CD4-positive, alpha-beta T cell treated with Interleukin-1 beta for 1 hour (primary cell): ENCODE results near the gene TELO2.
"Not testable (repeated sequence)": the region's sequence is repeated elsewhere in the genome, so short reads cannot be mapped to it uniquely, and the experiment has no call there.

Source experiments
- DNase-seq, 2 donors: peaks; one replicate each; pipeline ENCODE4 v3.0.0-alpha.2; 2020 to 2022

The TELO2 gene

GRCh38 chr16:1458336-1458976, 34.7 kb upstream of the TELO2 start:
- DNase-seq: peak in 1 of 2 donors; percentile 47

- DNase-seq: peak in 1 of 2 donors; percentile 80
Measured at GRCh38 chr16:1458977-1459341, 34.2 kb upstream of the TELO2 start.

GRCh38 chr16:1459967-1460366, 33.2 kb upstream of the TELO2 start:
- no peak for DNase-seq

- no peak for DNase-seq
Measured at GRCh38 chr16:1460602-1461138, 32.5 kb upstream of the TELO2 start.

- DNase-seq: no peak
Measured at GRCh38 chr16:1461146-1461545, 32.0 kb upstream of the TELO2 start.

GRCh38 chr16:1464196-1464893, 28.8 kb upstream of the TELO2 start:
- no peak for DNase-seq

GRCh38 chr16:1464894-1465566, 28.1 kb upstream of the TELO2 start:
- DNase-seq: no peak

- DNase-seq: no peak
Measured at GRCh38 chr16:1465567-1465915, 27.6 kb upstream of the TELO2 start.

GRCh38 chr16:1466054-1466453, 27.1 kb upstream of the TELO2 start:
- no peak for DNase-seq

- no peak for DNase-seq
Measured at GRCh38 chr16:1466968-1467521, 26.1 kb upstream of the TELO2 start.

- no peak for DNase-seq
Measured at GRCh38 chr16:1468426-1468810, 24.7 kb upstream of the TELO2 start.

GRCh38 chr16:1469141-1469540, 24.0 kb upstream of the TELO2 start:
- DNase-seq: not testable (repeated sequence)

- peak in 1 of 2 donors; percentile 49 for DNase-seq
Measured at GRCh38 chr16:1469693-1470201, 23.4 kb upstream of the TELO2 start.

- DNase-seq: peak in 1 of 2 donors; percentile 53
Measured at GRCh38 chr16:1470481-1471251, 22.5 kb upstream of the TELO2 start.

- DNase-seq: no peak
Measured at GRCh38 chr16:1471569-1472194, 21.5 kb upstream of the TELO2 start.

GRCh38 chr16:1472974-1473373, 20.2 kb upstream of the TELO2 start:
- DNase-seq: no peak

GRCh38 chr16:1474082-1474795, 18.9 kb upstream of the TELO2 start:
- DNase-seq: no peak

GRCh38 chr16:1474796-1475551, 18.2 kb upstream of the TELO2 start, which contains the start of gene CLCN7:
Gene CLCN7 (minus strand): TSS chr16:1475028. CDS start chr16:1474974, 54 bp downstream.
- DNase-seq: peak; percentile 85

GRCh38 chr16:1475552-1476114, 17.5 kb upstream of the TELO2 start:
- no peak for DNase-seq

GRCh38 chr16:1477033-1477432, 16.1 kb upstream of the TELO2 start:
- DNase-seq: no peak
